H9 (cell line): Measurements from ENCODE around the gene NRM. TPM values are rescaled to one million over a fixed set of nuclear protein-coding genes. Genes with fewer than 3 reads are reported as not detected.
"Not testable (repeated sequence)": the region's sequence is repeated elsewhere in the genome, so short reads cannot be mapped to it uniquely, and the experiment has no call there.

Source experiments
- DNase-seq: peaks from one replicate; pipeline ENCODE4 v3.0.0-alpha.2; 2017
- H2AFZ ChIP-seq: one replicate; pipeline ENCODE4 v1.6.1; 2013; ENCODE audit warnings: mild to moderate bottlenecking, low read length, control low read depth, moderate library complexity
- H2AK5ac ChIP-seq: 2 replicates; pipeline ENCODE4 v1.6.1; 2013; ENCODE audit warnings: low read length, control low read depth, mixed read lengths; ENCODE audit not compliant: insufficient read length
- H2BK120ac ChIP-seq: one replicate; pipeline ENCODE4 v1.6.1; 2013; ENCODE audit warnings: low read depth, mild to moderate bottlenecking, low read length, control low read depth, inconsistent platforms; ENCODE audit not compliant: poor library complexity, severe bottlenecking
- H2BK12ac ChIP-seq: 2 replicates; pipeline ENCODE4 v1.6.1; 2013; ENCODE audit warnings: low read length, control low read depth, mixed read lengths, low read depth; ENCODE audit not compliant: insufficient read length
- H2BK15ac ChIP-seq: 2 replicates; pipeline ENCODE4 v1.6.1; 2013; ENCODE audit warnings: low read depth, low read length, control low read depth
- H2BK20ac ChIP-seq: one replicate; pipeline ENCODE4 v1.6.1; 2013; ENCODE audit warnings: low read depth, mild to moderate bottlenecking, low read length, control low read depth, inconsistent platforms; ENCODE audit not compliant: poor library complexity, severe bottlenecking
- H2BK5ac ChIP-seq: 2 replicates; pipeline ENCODE4 v1.6.1; 2013; ENCODE audit warnings: low read length, control low read depth, mixed read lengths; ENCODE audit not compliant: insufficient read length
- H3K14ac ChIP-seq: 2 replicates; pipeline ENCODE4 v1.6.1; 2013; ENCODE audit warnings: low read length, control low read depth; ENCODE audit not compliant: insufficient read depth
- H3K18ac ChIP-seq: 2 replicates; pipeline ENCODE4 v1.6.1; 2013; ENCODE audit warnings: low read depth, mild to moderate bottlenecking, mixed read lengths, low read length, control low read depth; ENCODE audit not compliant: insufficient read length
- H3K23ac ChIP-seq: 2 replicates; pipeline ENCODE4 v1.6.1; 2013; ENCODE audit warnings: low read length, control low read depth, mixed read lengths, low read depth; ENCODE audit not compliant: insufficient read length
- H3K23me2 ChIP-seq: 2 replicates; pipeline ENCODE4 v1.6.1; 2013; ENCODE audit warnings: low read depth, mild to moderate bottlenecking, mixed read lengths, low read length, control low read depth; ENCODE audit not compliant: insufficient read length, poor library complexity, severe bottlenecking
- H3K27ac ChIP-seq: 2 replicates; pipeline ENCODE4 v1.5.1; 2013; ENCODE audit warnings: low read length, control low read depth, mixed read lengths, low read depth; ENCODE audit not compliant: insufficient read length
- H3K27me3 ChIP-seq: 2 replicates; pipeline ENCODE4 v1.6.1; 2013; ENCODE audit warnings: low read length, control low read depth, inconsistent platforms; ENCODE audit not compliant: insufficient read depth
- H3K4ac ChIP-seq: 2 replicates; pipeline ENCODE4 v1.6.1; 2013; ENCODE audit warnings: low read depth, mild to moderate bottlenecking, control low read depth, inconsistent platforms, low read length, moderate library complexity
- H3K4me1 ChIP-seq: 2 replicates; pipeline ENCODE4 v1.6.1; 2013; ENCODE audit warnings: low read length, control low read depth, inconsistent platforms; ENCODE audit not compliant: insufficient read depth
- H3K4me2 ChIP-seq: 2 replicates; pipeline ENCODE4 v1.6.1; 2013; ENCODE audit warnings: low read length, control low read depth, mixed read lengths; ENCODE audit not compliant: insufficient read length, insufficient read depth
- H3K56ac ChIP-seq: 2 replicates; pipeline ENCODE4 v1.6.1; 2013; ENCODE audit warnings: low read depth, mild to moderate bottlenecking, mixed read lengths, low read length, control low read depth; ENCODE audit not compliant: insufficient read length
- H3K79me1 ChIP-seq: 2 replicates; pipeline ENCODE4 v1.6.1; 2013; ENCODE audit warnings: low read depth, mild to moderate bottlenecking, moderate library complexity, low read length, control low read depth, inconsistent platforms; ENCODE audit not compliant: insufficient read depth, poor library complexity, severe bottlenecking
- H3K79me2 ChIP-seq: 2 replicates; pipeline ENCODE4 v1.6.1; 2013; ENCODE audit warnings: low read length, control low read depth, inconsistent platforms; ENCODE audit not compliant: insufficient read depth
- H3K9ac ChIP-seq: 2 replicates; pipeline ENCODE4 v1.6.1; 2013; ENCODE audit warnings: low read length, control low read depth, mixed read lengths; ENCODE audit not compliant: insufficient read length; ENCODE audit errors: extremely low read depth
- H3K9me3 ChIP-seq: one replicate; pipeline ENCODE4 v1.6.1; 2013; ENCODE audit warnings: low read depth, low read length, inconsistent platforms; ENCODE audit not compliant: control insufficient read depth
- H3T11ph ChIP-seq: one replicate; pipeline ENCODE4 v1.6.1; 2013; ENCODE audit warnings: mild to moderate bottlenecking, low read length, control low read depth, inconsistent platforms
- H4K20me1 ChIP-seq: one replicate; pipeline ENCODE4 v1.6.1; 2013; ENCODE audit not compliant: control insufficient read depth, insufficient read length, insufficient read depth
- H4K5ac ChIP-seq: 2 replicates; pipeline ENCODE4 v1.6.1; 2013; ENCODE audit warnings: low read depth, mild to moderate bottlenecking, mixed read lengths, low read length, control low read depth; ENCODE audit not compliant: insufficient read length
- H4K8ac ChIP-seq: replicated peaks from 2 replicates; pipeline ENCODE4 v1.6.1; 2013; ENCODE audit warnings: low read length, control low read depth, mixed read lengths, low read depth; ENCODE audit not compliant: insufficient read length
- H4K91ac ChIP-seq: 2 replicates; pipeline ENCODE4 v1.6.1; 2013; ENCODE audit warnings: low read depth, mild to moderate bottlenecking, moderate library complexity, mixed read lengths, low read length, control low read depth; ENCODE audit not compliant: insufficient read length
- H3K27ac Mint-ChIP-seq, 3 experiments: 2 replicates in 2 of 3; 3 replicates in 1 of 3; pipeline ENCODE4 v1.8.0; 2020 to 2021; ENCODE audit warnings: mixed read lengths in 3 of 3, mild to moderate bottlenecking in 1 of 3, moderate library complexity in 1 of 3
- H3K27me3 Mint-ChIP-seq: 2 replicates; pipeline ENCODE4 v1.8.0; 2021; ENCODE audit warnings: low read depth, mild to moderate bottlenecking, moderate library complexity, mixed read lengths
- H3K36me3 Mint-ChIP-seq, 3 experiments: 2 replicates in 2 of 3; 3 replicates in 1 of 3; pipeline ENCODE4 v1.8.0; 2020 to 2021; ENCODE audit warnings: low read depth in 3 of 3, mixed read lengths in 3 of 3; ENCODE audit not compliant: insufficient read depth in 1 of 3
- H3K4me1 Mint-ChIP-seq, 2 experiments: 2 replicates each; pipeline ENCODE4 v1.8.0; 2020; ENCODE audit warnings: mixed read lengths in 2 of 2
- H3K4me3 Mint-ChIP-seq, 2 experiments: 2 replicates in 1 of 2; 3 replicates in 1 of 2; pipeline ENCODE4 v1.8.0; 2020 to 2021; ENCODE audit warnings: mild to moderate bottlenecking in 2 of 2, mixed read lengths in 2 of 2, moderate library complexity in 1 of 2
- H3K9me3 Mint-ChIP-seq, 2 experiments: 2 replicates in 1 of 2; 3 replicates in 1 of 2; pipeline ENCODE4 v1.8.0; 2020; ENCODE audit warnings: mild to moderate bottlenecking in 2 of 2, mixed read lengths in 2 of 2, moderate library complexity in 1 of 2
- WGBS: extraction: QIAGEN DNeasy Blood & Tissue Kit; methylation state at CpG from one replicate; pipeline ENCODE4 v1.1.7; 2013; ENCODE audit warnings: missing lambda C conversion rate, low lambda C conversion rate, mixed read lengths; ENCODE audit not compliant: insufficient read length; ENCODE audit errors: extremely low coverage; 5-methylcytosine and 5-hydroxymethylcytosine counted together
- total RNA-seq: library from RNA; stranded (reverse); gene quantifications from 2 replicates; pipeline ENCODE4 v1.2.1, GENCODE V29; 2021
- TF ChIP-seq, protein P1 (sequence below): fragments of 200-600 bp; sonication (generic); conservative IDR thresholded peaks from 3 replicates; pipeline ENCODE4 v1.8.0; 2021; ENCODE audit warnings: antibody characterized with exemption, mild to moderate bottlenecking

The NRM gene
- total RNA-seq, 1 experiment from 2014 or later = 36.5 TPM

DNA sequence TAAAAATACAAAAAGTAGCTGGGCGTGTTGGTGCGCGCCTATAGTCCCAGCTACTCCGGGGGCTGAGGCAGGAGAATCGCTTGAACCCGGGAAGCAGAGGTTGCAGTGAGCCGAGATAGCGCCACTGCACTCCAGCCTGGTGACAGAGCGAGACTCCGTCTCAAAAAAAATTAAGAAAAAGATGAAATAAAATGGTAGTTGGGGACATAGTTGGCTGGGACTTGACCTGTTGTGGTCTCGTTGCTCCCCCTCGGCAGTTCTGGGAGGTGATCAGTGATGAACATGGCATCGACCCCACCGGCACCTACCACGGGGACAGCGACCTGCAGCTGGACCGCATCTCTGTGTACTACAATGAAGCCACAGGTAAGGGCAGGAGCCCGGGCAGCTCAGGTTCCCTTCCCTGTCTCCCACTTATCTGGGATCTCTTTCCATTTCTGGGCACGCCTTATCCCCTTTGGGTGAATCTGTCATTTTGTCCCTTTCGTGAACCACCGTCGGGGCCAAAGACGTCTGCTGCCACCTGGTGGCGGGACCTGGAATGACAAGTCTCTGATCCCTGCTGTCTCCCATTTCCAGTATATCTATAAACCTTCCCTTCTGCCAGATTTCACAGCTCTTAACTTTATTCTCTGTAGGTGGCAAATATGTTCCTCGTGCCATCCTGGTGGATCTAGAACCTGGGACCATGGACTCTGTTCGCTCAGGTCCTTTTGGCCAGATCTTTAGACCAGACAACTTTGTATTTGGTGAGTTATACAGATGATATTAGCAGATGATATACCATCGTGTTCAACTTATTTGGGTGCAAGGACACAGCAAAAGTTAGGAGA lies 31.7 kb upstream of the NRM start:
- H3K79me2 ChIP-seq = peaks cover 11% of the 10 kb centered on the region; the same call in 1 of the 2 replicates

GRCh38 chr6:30722025-30722279 lies 31.2 kb upstream of the NRM start:
- H3K56ac ChIP-seq, H2BK20ac ChIP-seq, H3K27me3 ChIP-seq, H4K5ac ChIP-seq, H3K4ac ChIP-seq, H3T11ph ChIP-seq, H2BK15ac ChIP-seq, H2BK12ac ChIP-seq, H2AFZ ChIP-seq, DNase-seq, H3K9me3 Mint-ChIP-seq, H3K23me2 ChIP-seq, H3K27ac ChIP-seq, H3K9me3 ChIP-seq, H2AK5ac ChIP-seq, H4K20me1 ChIP-seq, H3K79me1 ChIP-seq, H2BK5ac ChIP-seq, H4K91ac ChIP-seq, H3K23ac ChIP-seq, H3K27me3 Mint-ChIP-seq, H4K8ac ChIP-seq, H2BK120ac ChIP-seq, H3K4me1 ChIP-seq: not testable (repeated sequence)
- no CpG with 5 or more reads among the region's 10 CpGs for WGBS
- peak overlapping the region; percentile 96 to 99 (median 97); a peak in 6 of 7 replicates for H3K27ac Mint-ChIP-seq
- H3K4me3 Mint-ChIP-seq = peak overlapping the region; percentile 93 to 98
- peaks cover 31 to 47% of the 10 kb centered on the region in 2 experiments for H3K4me1 Mint-ChIP-seq
- Histone ChIP-seq H3K79me2 (peaks cover 11% of the 10 kb centered on the region; the same call in 1 of the 2 replicates), H3K4me2 (peak overlapping the region; percentile 62), H3K9ac (peak overlapping the region; percentile 97), H3K14ac (peak overlapping the region; percentile 76; the same call in 1 of the 2 replicates), H3K18ac (peak overlapping the region; percentile 56)
- peaks cover 45 to 58% (median 52%) of the 10 kb centered on the region in 3 experiments for H3K36me3 Mint-ChIP-seq

More for the DNA sequence above, 31.7 kb upstream of the NRM start:
- Histone ChIP-seq H3K56ac (no peak overlapping the region), H2BK5ac (no peak overlapping the region), H2BK20ac (no peak overlapping the region), H3K4ac (no peak overlapping the region), H4K91ac (no peak overlapping the region), H3T11ph (no peak overlapping the region), H3K9me3 (no peaks in the 10 kb centered on the region), H4K5ac (no peak overlapping the region), H3K4me1 (no peaks in the 10 kb centered on the region), H3K14ac (no peak overlapping the region), H3K79me1 (no peaks in the 10 kb centered on the region), H2AFZ (no peak overlapping the region), H2BK15ac (no peak overlapping the region), H2AK5ac (no peak overlapping the region), H2BK12ac (no peak overlapping the region), H4K8ac (no peak overlapping the region), H3K9ac (no peak overlapping the region), H3K27me3 (no peaks in the 10 kb centered on the region), H4K20me1 (no peaks in the 10 kb centered on the region), H3K4me2 (peak overlapping the region; percentile 62), H3K18ac (no peak overlapping the region), H3K23me2 (peaks cover 10% of the 10 kb centered on the region), H2BK120ac (no peak overlapping the region), H3K23ac (no peak overlapping the region), H3K27ac (no peak overlapping the region)
- Mint-ChIP-seq H3K9me3 (peaks cover 6 to 7% of the 10 kb centered on the region in 2 experiments; a peak in 4 of 5 replicates), H3K27me3 (peaks cover 8% of the 10 kb centered on the region; the same call in 1 of the 2 replicates), H3K4me1 (peaks cover 31 to 46% of the 10 kb centered on the region in 2 experiments), H3K4me3 (peak overlapping the region; percentile 93 to 98), H3K36me3 (peaks cover 45 to 61% (median 52%) of the 10 kb centered on the region in 3 experiments), H3K27ac (peak overlapping the region; percentile 83 to 99 (median 97))
- DNase-seq = peak; percentile 77
- WGBS = no CpG with 5 or more reads among the region's 27 CpGs
- TF ChIP-seq, protein P1, sequence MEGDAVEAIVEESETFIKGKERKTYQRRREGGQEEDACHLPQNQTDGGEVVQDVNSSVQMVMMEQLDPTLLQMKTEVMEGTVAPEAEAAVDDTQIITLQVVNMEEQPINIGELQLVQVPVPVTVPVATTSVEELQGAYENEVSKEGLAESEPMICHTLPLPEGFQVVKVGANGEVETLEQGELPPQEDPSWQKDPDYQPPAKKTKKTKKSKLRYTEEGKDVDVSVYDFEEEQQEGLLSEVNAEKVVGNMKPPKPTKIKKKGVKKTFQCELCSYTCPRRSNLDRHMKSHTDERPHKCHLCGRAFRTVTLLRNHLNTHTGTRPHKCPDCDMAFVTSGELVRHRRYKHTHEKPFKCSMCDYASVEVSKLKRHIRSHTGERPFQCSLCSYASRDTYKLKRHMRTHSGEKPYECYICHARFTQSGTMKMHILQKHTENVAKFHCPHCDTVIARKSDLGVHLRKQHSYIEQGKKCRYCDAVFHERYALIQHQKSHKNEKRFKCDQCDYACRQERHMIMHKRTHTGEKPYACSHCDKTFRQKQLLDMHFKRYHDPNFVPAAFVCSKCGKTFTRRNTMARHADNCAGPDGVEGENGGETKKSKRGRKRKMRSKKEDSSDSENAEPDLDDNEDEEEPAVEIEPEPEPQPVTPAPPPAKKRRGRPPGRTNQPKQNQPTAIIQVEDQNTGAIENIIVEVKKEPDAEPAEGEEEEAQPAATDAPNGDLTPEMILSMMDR = peak; percentile 94
